Natural killer cell (primary cell): ENCODE measurements around the gene ELFN1. TPM values are rescaled to one million over a fixed set of nuclear protein-coding genes. Genes with fewer than 3 reads are reported as not detected.

Experiments used
- ATAC-seq, 3 donors: fragments of 150-1000 bp in 2 of 3; fragments of 200-7000 bp in 1 of 3; cut with Tn5 transposase; 1 replicate in 1 of 3; 2 replicates in 2 of 3; pipeline ENCODE4 v1.10.0; 2021; ENCODE audit warnings: mild to moderate bottlenecking in 2 of 3, moderate library complexity in 2 of 3
- DNase-seq, 2 donors: peaks; one replicate each; pipeline versions ENCODE4 v3.0.0 to v3.0.0-alpha.2; 2013 to 2021; ENCODE audit warnings: mixed read lengths in 1 of 2
- H3K27ac ChIP-seq: one replicate; pipeline ENCODE4 v1.5.1; 2013; ENCODE audit warnings: mild to moderate bottlenecking, low read length
- H3K27me3 ChIP-seq: one replicate; pipeline ENCODE4 v1.6.1; 2013; ENCODE audit warnings: low read length; ENCODE audit not compliant: control insufficient read depth, insufficient read depth
- H3K36me3 ChIP-seq: one replicate; pipeline ENCODE4 v1.6.1; 2013; ENCODE audit warnings: low read length; ENCODE audit not compliant: control insufficient read depth, insufficient read depth
- H3K4me1 ChIP-seq: one replicate; pipeline ENCODE4 v1.6.1; 2013; ENCODE audit warnings: low read length; ENCODE audit not compliant: control insufficient read depth, insufficient read depth
- H3K4me3 ChIP-seq: one replicate; pipeline ENCODE4 v1.5.1; 2013; ENCODE audit warnings: low read length
- H3K9me3 ChIP-seq: one replicate; pipeline ENCODE4 v1.6.1; 2013; ENCODE audit warnings: low read length; ENCODE audit not compliant: control insufficient read depth, insufficient read depth
- H3K27ac Mint-ChIP-seq, 2 donors: one replicate each; pipeline ENCODE4 v1.8.0; 2022; ENCODE audit warnings: mild to moderate bottlenecking in 2 of 2, mixed read lengths in 2 of 2, moderate library complexity in 1 of 2
- H3K27me3 Mint-ChIP-seq, 2 donors: one replicate each; pipeline ENCODE4 v1.8.0; 2022; ENCODE audit warnings: low read depth in 2 of 2, mixed read lengths in 2 of 2
- H3K36me3 Mint-ChIP-seq: one replicate; pipeline ENCODE4 v1.8.0; 2022; ENCODE audit warnings: mixed read lengths
- H3K4me1 Mint-ChIP-seq, 2 donors: one replicate each; pipeline ENCODE4 v1.8.0; 2022; ENCODE audit warnings: mixed read lengths in 2 of 2
- H3K4me3 Mint-ChIP-seq: one replicate; pipeline ENCODE4 v1.8.0; 2022; ENCODE audit warnings: mild to moderate bottlenecking, moderate library complexity, mixed read lengths
- H3K9me3 Mint-ChIP-seq, 2 donors: one replicate each; pipeline ENCODE4 v1.8.0; 2022; ENCODE audit warnings: mixed read lengths in 2 of 2
- WGBS: methylation state at CpG from one replicate; pipeline ENCODE4 v1.1.7; 2013; ENCODE audit warnings: missing lambda C conversion rate; ENCODE audit not compliant: insufficient coverage; 5-methylcytosine and 5-hydroxymethylcytosine counted together
- intact Hi-C: fragments of 100-400 bp; cut with micrococcal nuclease; formaldehyde crosslinking; loops from one replicate; pipeline ENCODE4 v1.14.2; 2022
- total RNA-seq, 4 donors: library from RNA; stranded (reverse); fragments of 120-200 nt in 1 of 4; gene quantifications; one replicate each; pipeline versions ENCODE4 v1.2.3 to v1.2.4, GENCODE V29; 2013 to 2022
- TF ChIP-seq, protein P1 (sequence below): fragments of 200-600 bp; IDR thresholded peaks from one replicate; pipeline ENCODE4 v1.8.0; 2022; ENCODE audit warnings: antibody characterized with exemption

The ELFN1 gene
- total RNA-seq, 3 donors from 2014 or later (not counting 1 experiment from before 2014, with no cell fraction given): 0.30 to 0.45 TPM; not detected in 1

DNA sequence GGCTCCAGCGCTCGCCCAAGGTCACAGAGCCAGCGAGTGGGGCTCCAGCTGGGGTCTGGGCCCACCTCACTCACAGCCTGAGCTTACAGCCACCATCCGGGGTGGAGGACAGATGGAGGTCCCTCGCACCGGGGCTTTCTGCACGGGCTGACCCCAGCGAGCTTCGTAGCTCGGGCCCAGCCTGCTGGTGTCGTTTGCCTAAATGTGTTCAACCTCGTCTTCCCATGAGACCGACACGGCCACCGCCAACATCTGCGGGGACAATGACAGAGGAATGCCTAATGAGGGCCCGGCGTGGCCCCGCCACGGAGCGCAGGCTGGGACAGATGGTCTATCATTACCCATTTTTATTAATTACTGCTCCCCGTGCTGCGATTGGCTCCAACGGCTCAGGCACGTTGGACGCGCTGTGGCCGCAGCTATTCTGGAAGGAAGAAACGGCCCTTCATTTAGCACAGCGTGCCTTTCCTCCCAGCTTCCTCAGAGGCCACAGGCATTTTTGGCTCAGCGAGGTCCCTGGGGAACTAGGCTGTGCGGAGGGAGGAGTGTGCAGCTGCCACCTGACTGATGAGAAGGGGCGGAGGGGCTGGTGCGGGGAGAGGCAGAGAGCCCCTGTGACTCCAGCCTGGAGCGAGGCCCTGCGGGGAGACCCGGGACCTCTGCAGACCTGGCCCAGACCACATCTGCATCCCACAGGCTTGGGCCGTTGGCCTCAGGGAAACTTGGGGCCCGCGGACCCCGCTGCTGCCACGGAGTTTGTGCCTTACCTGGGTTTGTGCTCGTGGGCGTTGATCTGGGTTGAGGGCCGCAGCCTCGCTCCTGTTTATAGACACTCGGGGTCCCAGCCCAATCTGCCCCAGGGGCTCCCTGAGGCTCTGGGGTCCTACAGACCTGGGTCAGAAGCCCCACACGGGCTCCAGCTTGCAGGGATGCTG is 22.9 kb upstream of the ELFN1 start:
- Mint-ChIP-seq H3K36me3 (no peaks in the 10 kb centered on the region), H3K4me3 (no peak overlapping the region), H3K27me3 (peaks cover 0 to 14% of the 10 kb centered on the region in 2 donors), H3K27ac (no peak overlapping the region), H3K9me3 (no peaks in the 10 kb centered on the region), H3K4me1 (no peaks in the 10 kb centered on the region)
- Histone ChIP-seq H3K4me1 (no peaks in the 10 kb centered on the region), H3K9me3 (no peaks in the 10 kb centered on the region), H3K36me3 (no peaks in the 10 kb centered on the region), H3K4me3 (no peak overlapping the region), H3K27ac (no peak overlapping the region), H3K27me3 (no peaks in the 10 kb centered on the region)
- TF ChIP-seq, protein P1, sequence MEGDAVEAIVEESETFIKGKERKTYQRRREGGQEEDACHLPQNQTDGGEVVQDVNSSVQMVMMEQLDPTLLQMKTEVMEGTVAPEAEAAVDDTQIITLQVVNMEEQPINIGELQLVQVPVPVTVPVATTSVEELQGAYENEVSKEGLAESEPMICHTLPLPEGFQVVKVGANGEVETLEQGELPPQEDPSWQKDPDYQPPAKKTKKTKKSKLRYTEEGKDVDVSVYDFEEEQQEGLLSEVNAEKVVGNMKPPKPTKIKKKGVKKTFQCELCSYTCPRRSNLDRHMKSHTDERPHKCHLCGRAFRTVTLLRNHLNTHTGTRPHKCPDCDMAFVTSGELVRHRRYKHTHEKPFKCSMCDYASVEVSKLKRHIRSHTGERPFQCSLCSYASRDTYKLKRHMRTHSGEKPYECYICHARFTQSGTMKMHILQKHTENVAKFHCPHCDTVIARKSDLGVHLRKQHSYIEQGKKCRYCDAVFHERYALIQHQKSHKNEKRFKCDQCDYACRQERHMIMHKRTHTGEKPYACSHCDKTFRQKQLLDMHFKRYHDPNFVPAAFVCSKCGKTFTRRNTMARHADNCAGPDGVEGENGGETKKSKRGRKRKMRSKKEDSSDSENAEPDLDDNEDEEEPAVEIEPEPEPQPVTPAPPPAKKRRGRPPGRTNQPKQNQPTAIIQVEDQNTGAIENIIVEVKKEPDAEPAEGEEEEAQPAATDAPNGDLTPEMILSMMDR: no peak
- intact Hi-C loops: no loop called here
- no peak for DNase-seq
- ATAC-seq: no peak
- WGBS: 71% methylated on average over 48 of the region's 48 CpGs

DNA sequence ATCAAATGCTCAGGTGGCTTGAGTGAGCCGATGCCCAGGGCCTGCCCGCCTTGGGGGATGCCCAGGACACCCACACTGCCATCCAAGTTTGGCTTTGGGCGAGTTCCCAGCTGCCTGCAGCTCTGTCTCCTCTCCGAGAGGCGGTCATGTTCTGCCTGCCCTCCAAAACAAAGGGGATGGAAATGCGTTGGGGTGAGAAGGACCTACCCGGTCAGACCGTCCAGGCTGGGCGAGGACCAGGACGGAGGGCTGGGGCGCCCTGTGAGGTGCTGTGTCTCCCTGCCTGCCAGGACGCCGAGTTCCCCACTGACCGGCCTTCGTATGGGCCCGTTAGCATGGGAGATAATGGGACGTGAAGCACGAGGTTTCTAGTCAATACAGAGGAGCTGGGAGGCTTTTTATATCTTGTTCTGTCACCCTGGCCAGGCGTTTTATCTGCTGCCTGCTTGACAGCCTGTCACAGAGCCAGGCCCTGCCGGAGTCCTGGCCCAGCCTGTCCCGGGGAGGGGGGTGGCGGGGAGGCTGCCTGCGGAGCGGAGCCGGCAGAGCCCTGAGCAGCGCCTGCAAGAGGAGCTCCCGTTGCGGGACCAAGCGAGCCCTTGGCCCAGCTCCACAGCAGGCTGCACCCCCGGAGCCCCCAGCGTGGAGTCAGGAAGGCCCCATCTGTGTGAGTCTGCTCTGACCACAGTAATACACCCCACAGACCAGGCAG is 22.0 kb upstream of the ELFN1 start:
- H3K27me3 Mint-ChIP-seq: peaks cover 0 to 10% of the 10 kb centered on the region in 2 donors
- H3K4me1 ChIP-seq: no peaks in the 10 kb centered on the region
- no peaks in the 10 kb centered on the region for H3K27me3 ChIP-seq
- no peak overlapping the region for H3K4me3 Mint-ChIP-seq
- H3K4me1 Mint-ChIP-seq: no peaks in the 10 kb centered on the region
- 77% methylated on average over 31 of the region's 31 CpGs for whole genome bisulfite sequencing
- H3K4me3 ChIP-seq: no peak overlapping the region
- no peaks in the 10 kb centered on the region for H3K36me3 ChIP-seq
- H3K9me3 Mint-ChIP-seq: no peaks in the 10 kb centered on the region
- DNase-seq (no peak), ATAC-seq (no peak)
- no peaks in the 10 kb centered on the region for H3K36me3 Mint-ChIP-seq
- no peaks in the 10 kb centered on the region for H3K9me3 ChIP-seq
- no peak overlapping the region for H3K27ac Mint-ChIP-seq
- no peak overlapping the region for H3K27ac ChIP-seq
- intact Hi-C loops: no loop called here
- TF ChIP-seq, protein P1: no peak

DNA sequence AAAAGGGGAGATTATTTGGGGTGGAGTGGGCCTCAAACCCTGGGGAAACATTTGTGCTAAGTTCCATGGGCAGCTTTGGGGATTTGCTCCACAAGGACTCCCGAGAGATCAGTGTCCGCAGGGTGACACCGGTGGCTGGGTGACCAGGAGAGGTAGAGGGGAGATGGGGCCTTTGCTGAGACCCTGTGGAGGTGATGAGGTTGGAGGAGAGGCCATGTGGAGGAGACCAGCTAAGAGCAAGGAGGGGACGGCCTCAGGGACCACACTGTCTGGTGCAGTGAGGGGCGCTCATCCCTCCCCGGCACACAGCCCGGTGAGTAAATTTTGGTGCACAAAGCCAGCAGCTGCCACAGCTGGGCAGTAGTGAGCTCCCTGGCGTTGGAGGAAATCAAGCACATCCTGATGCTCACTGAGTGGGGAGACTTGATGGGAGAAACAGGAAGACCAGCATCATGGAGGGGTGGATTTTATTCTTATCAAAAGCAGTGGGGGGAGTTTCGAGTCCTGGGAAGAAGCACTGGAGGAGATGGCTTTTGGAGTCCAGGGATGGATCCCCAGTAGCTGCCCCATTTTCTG is 20.2 kb upstream of the ELFN1 start:
- H3K27me3 ChIP-seq: no peaks in the 10 kb centered on the region
- Mint-ChIP-seq H3K4me3 (no peak overlapping the region), H3K9me3 (no peaks in the 10 kb centered on the region), H3K27ac (no peak overlapping the region), H3K4me1 (no peaks in the 10 kb centered on the region), H3K36me3 (no peaks in the 10 kb centered on the region), H3K27me3 (peaks cover 0 to 8% of the 10 kb centered on the region in 2 donors)
- H3K9me3 ChIP-seq: no peaks in the 10 kb centered on the region
- DNase-seq: no peak
- no peaks in the 10 kb centered on the region for H3K36me3 ChIP-seq
- no peak for ATAC-seq
- 88% methylated on average over 9 of the region's 9 CpGs for WGBS
- no peaks in the 10 kb centered on the region for H3K4me1 ChIP-seq
- no peak overlapping the region for H3K27ac ChIP-seq
- TF ChIP-seq, protein P1: no peak
- intact Hi-C loops: no loop called here
- H3K4me3 ChIP-seq: no peak overlapping the region
